ENCODE results near the gene MAPKAPK5. TPM values are rescaled to one million over a fixed set of nuclear protein-coding genes. Genes with fewer than 3 reads are reported as not detected.

The MAPKAPK5 gene, protein sequence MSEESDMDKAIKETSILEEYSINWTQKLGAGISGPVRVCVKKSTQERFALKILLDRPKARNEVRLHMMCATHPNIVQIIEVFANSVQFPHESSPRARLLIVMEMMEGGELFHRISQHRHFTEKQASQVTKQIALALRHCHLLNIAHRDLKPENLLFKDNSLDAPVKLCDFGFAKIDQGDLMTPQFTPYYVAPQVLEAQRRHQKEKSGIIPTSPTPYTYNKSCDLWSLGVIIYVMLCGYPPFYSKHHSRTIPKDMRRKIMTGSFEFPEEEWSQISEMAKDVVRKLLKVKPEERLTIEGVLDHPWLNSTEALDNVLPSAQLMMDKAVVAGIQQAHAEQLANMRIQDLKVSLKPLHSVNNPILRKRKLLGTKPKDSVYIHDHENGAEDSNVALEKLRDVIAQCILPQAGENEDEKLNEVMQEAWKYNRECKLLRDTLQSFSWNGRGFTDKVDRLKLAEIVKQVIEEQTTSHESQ
- total RNA-seq: 31.2 and 41.2 TPM in 2 replicates

DNA sequence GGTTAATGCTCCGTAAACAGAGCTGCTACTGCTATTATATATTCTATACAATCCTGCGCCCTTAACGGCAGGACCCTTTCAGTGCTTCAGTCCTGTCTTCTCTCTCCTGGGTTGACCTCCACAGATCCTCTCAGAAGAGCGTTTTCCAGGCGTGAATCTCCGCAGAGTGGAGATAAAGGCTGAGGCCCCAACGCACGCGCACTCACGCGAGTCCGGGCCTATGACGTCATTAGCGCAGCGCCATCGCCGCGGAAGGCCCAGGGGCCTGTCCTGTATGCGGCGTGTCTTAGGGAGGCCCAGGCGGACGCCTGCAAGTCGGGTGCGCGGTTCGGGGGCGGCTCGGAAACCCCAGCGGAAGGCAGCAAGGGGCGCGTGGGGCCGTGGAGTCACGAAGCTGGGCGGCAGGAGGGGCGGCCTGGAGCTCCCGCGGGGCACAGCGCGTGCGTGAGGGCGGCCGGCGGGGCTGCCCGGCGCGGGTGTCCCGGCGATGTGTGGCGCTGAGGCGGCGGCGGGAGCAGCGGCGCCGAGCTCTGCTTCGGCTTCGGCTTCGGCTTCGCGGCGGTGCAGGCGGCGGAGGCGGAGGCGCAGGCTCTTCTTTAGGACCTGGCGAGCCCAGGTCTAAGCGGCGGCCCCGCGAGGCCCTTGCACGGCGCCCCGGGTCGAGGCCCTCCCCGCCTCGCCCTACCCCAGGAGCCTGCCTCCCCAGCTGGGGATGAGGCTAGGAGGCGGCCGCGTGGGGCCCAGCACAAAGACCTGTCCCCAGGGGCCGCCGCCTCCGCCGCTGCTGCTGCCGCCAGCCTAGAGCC is at the start of gene MAPKAPK5:
MAPKAPK5 (plus strand) TSS at position 479 of the 806 bp plus-strand sequence. CDS start 506 bp downstream, outside the sequence.

Small RNA genes lying within 50 kb of the gene (small RNA-seq; reads per million reads assigned to genes)
- gene MIR6761: not detected

Other genes starting within 250 kb of the MAPKAPK5 start
- 45.7 and 52.2 TPM in 2 replicates for gene ATXN2, start 242.9 kb upstream of the MAPKAPK5 start, total RNA-seq
- gene BRAP, start 156.3 kb upstream of the MAPKAPK5 start, total RNA-seq: 18.3 and 18.8 TPM in 2 replicates
- gene ACAD10, start 156.2 kb upstream of the MAPKAPK5 start, total RNA-seq: 20.6 and 21.4 TPM in 2 replicates
- 13.1 and 20.4 TPM in 2 replicates for gene ALDH2, start 75.3 kb upstream of the MAPKAPK5 start, total RNA-seq
- 7.2 and 9.4 TPM in 2 replicates for gene TMEM116, start 170.9 kb downstream of the MAPKAPK5 start, total RNA-seq
- gene ERP29, start 171.2 kb downstream of the MAPKAPK5 start, total RNA-seq: 38.1 and 42.9 TPM in 2 replicates